Neuronal stem cell (in vitro differentiated cells): ENCODE results near the gene CTNNA1.

Experiments used
- DNase-seq: peaks from one replicate; pipeline ENCODE4 v3.0.0-alpha.2; 2013; ENCODE audit warnings: low spot score
- H2AFZ ChIP-seq: one replicate; pipeline ENCODE4 v1.6.1; 2013; ENCODE audit warnings: mild to moderate bottlenecking, low read length, inconsistent platforms
- H2AK5ac ChIP-seq: 2 replicates; pipeline ENCODE4 v1.6.1; 2013; ENCODE audit warnings: low read depth, mild to moderate bottlenecking, inconsistent platforms, low read length, moderate library complexity, mixed read lengths
- H2BK120ac ChIP-seq: 2 replicates; pipeline ENCODE4 v1.6.1; 2013; ENCODE audit warnings: low read depth, mild to moderate bottlenecking, inconsistent platforms, low read length, moderate library complexity, mixed read lengths
- H2BK12ac ChIP-seq: one replicate; pipeline ENCODE4 v1.6.1; 2013; ENCODE audit warnings: low read length, inconsistent platforms
- H2BK15ac ChIP-seq: 2 replicates; pipeline ENCODE4 v1.6.1; 2013; ENCODE audit warnings: mild to moderate bottlenecking, low read length, inconsistent platforms, mixed read lengths
- H2BK5ac ChIP-seq: one replicate; pipeline ENCODE4 v1.6.1; 2013; ENCODE audit warnings: inconsistent platforms, mild to moderate bottlenecking, low read length, moderate library complexity
- H3K14ac ChIP-seq: one replicate; pipeline ENCODE4 v1.6.1; 2013; ENCODE audit warnings: low read length, inconsistent platforms
- H3K18ac ChIP-seq: 2 replicates; pipeline ENCODE4 v1.6.1; 2013; ENCODE audit warnings: low read length, inconsistent platforms
- H3K23ac ChIP-seq: 2 replicates; pipeline ENCODE4 v1.6.1; 2013; ENCODE audit warnings: low read depth, mild to moderate bottlenecking, mixed read lengths, low read length, inconsistent platforms; ENCODE audit not compliant: poor library complexity
- H3K27ac ChIP-seq: replicated peaks from 3 replicates; pipeline ENCODE4 v1.5.1; 2013; ENCODE audit warnings: low read length, inconsistent platforms
- H3K27me3 ChIP-seq, 3 experiments: 2 replicates each; pipeline ENCODE4 v1.6.1; 2013; ENCODE audit warnings: low read length in 3 of 3, mild to moderate bottlenecking in 2 of 3, inconsistent platforms in 1 of 3, low read depth in 1 of 3, mixed read lengths in 1 of 3, moderate library complexity in 1 of 3; ENCODE audit not compliant: control insufficient read depth in 3 of 3, insufficient read depth in 3 of 3
- H3K36me3 ChIP-seq, 2 donors: replicated peaks in 1 of 2; 2 replicates each; pipeline ENCODE4 v1.6.1; 2013; ENCODE audit warnings: low read length in 2 of 2; ENCODE audit not compliant: control insufficient read depth in 2 of 2, insufficient read depth in 2 of 2
- H3K4ac ChIP-seq: 2 replicates; pipeline ENCODE4 v1.6.1; 2013; ENCODE audit warnings: inconsistent platforms, mild to moderate bottlenecking, low read length, moderate library complexity
- H3K4me1 ChIP-seq, 2 donors: 1 replicate in 1 of 2; 2 replicates in 1 of 2; pipeline ENCODE4 v1.6.1; 2013; ENCODE audit warnings: low read length in 2 of 2, low read depth in 1 of 2; ENCODE audit not compliant: control insufficient read depth in 2 of 2, insufficient read depth in 1 of 2
- H3K4me2 ChIP-seq: one replicate; pipeline ENCODE4 v1.6.1; 2013; ENCODE audit warnings: mild to moderate bottlenecking, low read length, inconsistent platforms; ENCODE audit not compliant: insufficient read depth, poor library complexity, severe bottlenecking
- H3K4me3 ChIP-seq, 2 donors: 2 replicates each; pipeline ENCODE4 v1.5.1; 2013; ENCODE audit warnings: low read length in 2 of 2, mild to moderate bottlenecking in 2 of 2, inconsistent platforms in 1 of 2, moderate library complexity in 1 of 2
- H3K79me1 ChIP-seq: one replicate; pipeline ENCODE4 v1.6.1; 2013; ENCODE audit warnings: low read depth, mild to moderate bottlenecking, inconsistent platforms, low read length, moderate library complexity
- H3K9ac ChIP-seq: one replicate; pipeline ENCODE4 v1.6.1; 2013; ENCODE audit warnings: mild to moderate bottlenecking, low read depth, low read length, inconsistent platforms; ENCODE audit not compliant: poor library complexity
- H3K9me3 ChIP-seq, 2 donors: replicated peaks in 1 of 2; 2 replicates each; pipeline versions ENCODE3 to v1.6.1; 2013; ENCODE audit warnings: low read length in 2 of 2, mild to moderate bottlenecking in 2 of 2, inconsistent platforms in 1 of 2, low read depth in 1 of 2, mixed read lengths in 1 of 2, moderate library complexity in 1 of 2; ENCODE audit not compliant: control insufficient read depth in 2 of 2, insufficient read depth in 1 of 2
- H4K8ac ChIP-seq: one replicate; pipeline ENCODE4 v1.6.1; 2013; ENCODE audit warnings: low read depth, mild to moderate bottlenecking, inconsistent platforms, low read length, moderate library complexity
- H4K91ac ChIP-seq: one replicate; pipeline ENCODE4 v1.6.1; 2013; ENCODE audit warnings: low read length, low read depth, mild to moderate bottlenecking, inconsistent platforms; ENCODE audit not compliant: poor library complexity
- WGBS, 2 donors: extraction: QIAGEN DNeasy Blood & Tissue Kit; methylation state at CpG; one replicate each; pipeline ENCODE4 v1.1.7; 2013; ENCODE audit warnings: missing lambda C conversion rate in 2 of 2, mixed read lengths in 1 of 2; ENCODE audit not compliant: insufficient read length in 2 of 2, insufficient replicate concordance in 1 of 2; ENCODE audit errors: extremely low coverage in 2 of 2; 5-methylcytosine and 5-hydroxymethylcytosine counted together

CTNNA1 gene

GRCh38 chr5:138949223-138949574 is 196.0 kb downstream of the CTNNA1 start:
- Histone ChIP-seq H3K4me1 (peaks cover 41 to 49% of the 10 kb centered on the region in 2 donors), H4K8ac (no peak overlapping the region), H3K14ac (no peak overlapping the region), H3K27me3 (no peaks in the 10 kb centered on the region), H3K4me2 (no peak overlapping the region), H3K36me3 (peaks cover 7 to 8% of the 10 kb centered on the region in 2 donors), H4K91ac (no peak overlapping the region), H3K23ac (no peak overlapping the region), H3K9me3 (no peaks in the 10 kb centered on the region), H3K9ac (no peak overlapping the region), H3K4ac (no peak overlapping the region), H2BK5ac (no peak overlapping the region), H2AK5ac (peak overlapping the region; percentile 74), H2BK12ac (no peak overlapping the region), H3K4me3 (no peak overlapping the region), H2BK120ac (no peak overlapping the region), H3K18ac (peak overlapping the region; percentile 62), H3K79me1 (peaks cover 7% of the 10 kb centered on the region), H2BK15ac (no peak overlapping the region), H2AFZ (no peak overlapping the region), H3K27ac (no peak overlapping the region)
- no CpG with 5 or more reads among the region's 4 CpGs for WGBS, 2 donors
- no peak for DNase-seq

GRCh38 chr5:138949988-138950387 is 196.8 kb downstream of the CTNNA1 start:
- no peak overlapping the region for H2AFZ ChIP-seq
- H4K91ac ChIP-seq: no peak overlapping the region
- H3K18ac ChIP-seq: no peak overlapping the region
- peak overlapping the region; percentile 10 for H2AK5ac ChIP-seq
- no peak overlapping the region for H3K4ac ChIP-seq
- no CpG with 5 or more reads among the region's 3 CpGs for WGBS, 2 donors
- no peak overlapping the region for H3K4me3 ChIP-seq
- H3K23ac ChIP-seq: no peak overlapping the region
- H2BK15ac ChIP-seq: no peak overlapping the region
- peaks cover 7% of the 10 kb centered on the region for H3K79me1 ChIP-seq
- H2BK120ac ChIP-seq: no peak overlapping the region
- peaks cover 7 to 8% of the 10 kb centered on the region in 2 donors for H3K36me3 ChIP-seq
- H3K27ac ChIP-seq: no peak overlapping the region
- no peak overlapping the region for H2BK12ac ChIP-seq
- no peak overlapping the region for H3K14ac ChIP-seq
- H4K8ac ChIP-seq: no peak overlapping the region
- no peaks in the 10 kb centered on the region for H3K27me3 ChIP-seq
- H3K4me2 ChIP-seq: no peak overlapping the region
- H3K9ac ChIP-seq: no peak overlapping the region
- DNase-seq: no peak
- peaks cover 38 to 55% of the 10 kb centered on the region in 2 donors for H3K4me1 ChIP-seq
- no peaks in the 10 kb centered on the region for H3K9me3 ChIP-seq
- no peak overlapping the region for H2BK5ac ChIP-seq

- Histone ChIP-seq H2BK5ac (no peak overlapping the region), H3K27me3 (no peaks in the 10 kb centered on the region), H3K4me1 (peaks cover 37 to 56% of the 10 kb centered on the region in 2 donors), H3K9ac (peak overlapping the region; percentile 60), H3K4me3 (no peak overlapping the region), H3K79me1 (peaks cover 7% of the 10 kb centered on the region), H2BK15ac (peak overlapping the region; percentile 14), H3K14ac (peak overlapping the region; percentile 33), H2AK5ac (peak overlapping the region; percentile 10), H3K23ac (no peak overlapping the region), H3K4me2 (no peak overlapping the region), H4K8ac (no peak overlapping the region), H2BK12ac (no peak overlapping the region), H2BK120ac (no peak overlapping the region), H3K36me3 (peaks cover 7 to 8% of the 10 kb centered on the region in 2 donors), H3K9me3 (no peaks in the 10 kb centered on the region), H3K27ac (no peak overlapping the region), H4K91ac (no peak overlapping the region), H3K18ac (no peak overlapping the region), H2AFZ (no peak overlapping the region), H3K4ac (no peak overlapping the region)
- no CpG with 5 or more reads among the region's 14 CpGs for WGBS, 2 donors
- no peak for DNase-seq
Observed at GRCh38 chr5:138950421-138951031, 197.3 kb downstream of the CTNNA1 start.

GRCh38 chr5:138951091-138951985 is 198.1 kb downstream of the CTNNA1 start:
- Histone ChIP-seq H3K4me3 (no peak overlapping the region), H2AFZ (no peak overlapping the region), H2BK12ac (no peak overlapping the region), H3K9ac (no peak overlapping the region), H3K27ac (no peak overlapping the region), H4K91ac (no peak overlapping the region), H2AK5ac (no peak overlapping the region), H2BK15ac (peak overlapping the region; percentile 14), H3K4me2 (no peak overlapping the region), H4K8ac (no peak overlapping the region), H3K14ac (no peak overlapping the region), H3K9me3 (no peaks in the 10 kb centered on the region), H2BK120ac (no peak overlapping the region), H3K79me1 (peaks cover 7% of the 10 kb centered on the region), H3K23ac (peak overlapping the region; percentile 77), H2BK5ac (no peak overlapping the region), H3K4me1 (peaks cover 32 to 52% of the 10 kb centered on the region in 2 donors), H3K4ac (no peak overlapping the region), H3K36me3 (peaks cover 7 to 8% of the 10 kb centered on the region in 2 donors), H3K27me3 (no peaks in the 10 kb centered on the region), H3K18ac (peak overlapping the region; percentile 42)
- WGBS, 2 donors: no CpG with 5 or more reads among the region's 18 CpGs
- DNase-seq: no peak
